SK-N-SH (cell line): ENCODE data around the gene HOXC11. TPM values are rescaled to one million over a fixed set of nuclear protein-coding genes. Genes with fewer than 3 reads are reported as not detected.

Experiments used
- CTCF ChIA-PET: fragments of 300-600, 350-600 bp; formaldehyde crosslinking; extraction: SDS; loops from one replicate; lab custom pipeline; 2021; lab: Yijun Ruan, JAX
- POLR2A ChIA-PET: fragments of 350-600 bp; sonication (Branson Sonifier 250); formaldehyde crosslinking; extraction: SDS; loops from one replicate; lab custom pipeline; 2020; ENCODE audit warnings: antibody characterized with exemption, inconsistent platforms; lab: Yijun Ruan, JAX
- DNase-seq: peaks from one replicate; pipeline ENCODE4 v3.0.0; 2012
- H2AFZ ChIP-seq: fragments of 200-600 bp; sonication (generic); 2 replicates; pipeline ENCODE4 v1.8.1; 2016; ENCODE audit warnings: antibody characterized with exemption, mild to moderate bottlenecking, low read depth
- H3F3A ChIP-seq: fragments of 200-600 bp; sonication (generic); replicated peaks from 2 replicates; pipeline ENCODE3; 2016; ENCODE audit warnings: antibody characterized with exemption, mild to moderate bottlenecking; ENCODE audit not compliant: insufficient read depth
- H3K27ac ChIP-seq, 2 experiments: fragments of 200-500 bp in 1 of 2; fragments of 200-600 bp in 1 of 2; sonication (Bioruptor generic) in 1 of 2; sonication (generic), shearing (Covaris generic) in 1 of 2; 2 replicates each; pipeline versions ENCODE4 v1.5.1 to v1.6.1; 2014 to 2016; ENCODE audit warnings: low read depth in 2 of 2, inconsistent platforms in 1 of 2, low read length in 1 of 2, mild to moderate bottlenecking in 1 of 2, mixed read lengths in 1 of 2
- H3K27me3 ChIP-seq: fragments of 200-600 bp; sonication (generic), shearing (Covaris generic); 2 replicates; pipeline ENCODE4 v1.6.1; 2016; ENCODE audit warnings: mixed run types; ENCODE audit not compliant: insufficient read depth
- H3K36me3 ChIP-seq, 2 experiments: fragments of 200-500 bp in 1 of 2; fragments of 200-600 bp in 1 of 2; sonication (Bioruptor generic) in 1 of 2; sonication (generic) in 1 of 2; replicated peaks in 1 of 2; 2 replicates each; pipeline versions ENCODE3 to v1.5.1; 2014 to 2016; ENCODE audit warnings: low read length in 1 of 2, mild to moderate bottlenecking in 1 of 2; ENCODE audit not compliant: insufficient read depth in 2 of 2, control insufficient read depth in 1 of 2
- H3K4me1 ChIP-seq, 2 experiments: fragments of 200-500 bp in 1 of 2; fragments of 200-600 bp in 1 of 2; sonication (Bioruptor generic) in 1 of 2; sonication (generic), shearing (Covaris generic) in 1 of 2; 2 replicates each; pipeline versions ENCODE4 v1.5.1 to v1.6.1; 2014 to 2016; ENCODE audit warnings: low read depth in 1 of 2, low read length in 1 of 2, mixed run types in 1 of 2; ENCODE audit not compliant: insufficient read depth in 2 of 2, control insufficient read depth in 1 of 2
- H3K4me2 ChIP-seq: fragments of 200-600 bp; sonication (generic), shearing (Covaris generic); 2 replicates; pipeline ENCODE4 v1.6.1; 2017; ENCODE audit warnings: mixed run types
- H3K4me3 ChIP-seq, 2 experiments: fragments of 200-500 bp in 1 of 2; fragments of 200-600 bp in 1 of 2; sonication (Bioruptor generic) in 1 of 2; sonication (generic), shearing (Covaris generic) in 1 of 2; 2 replicates each; pipeline versions ENCODE4 v1.5.1 to v1.8.1; 2014 to 2016; ENCODE audit warnings: low read depth in 2 of 2, inconsistent platforms in 1 of 2, low read length in 1 of 2, mild to moderate bottlenecking in 1 of 2, mixed read lengths in 1 of 2, moderate library complexity in 1 of 2
- H3K79me2 ChIP-seq: fragments of 200-600 bp; sonication (generic); 2 replicates; pipeline ENCODE4 v1.8.1; 2017; ENCODE audit warnings: mild to moderate bottlenecking; ENCODE audit not compliant: insufficient read depth
- H3K9ac ChIP-seq: fragments of 200-600 bp; sonication (generic); 2 replicates; pipeline ENCODE4 v1.6.1; 2017; ENCODE audit warnings: mixed run types
- H3K9me2 ChIP-seq: fragments of 200-600 bp; sonication (generic); 2 replicates; pipeline ENCODE4 v1.6.1; 2017; ENCODE audit warnings: mixed run types
- H3K9me3 ChIP-seq: fragments of 200-600 bp; sonication (generic); 2 replicates; pipeline ENCODE4 v1.6.1; 2017; ENCODE audit warnings: mixed run types, mild to moderate bottlenecking, moderate library complexity
- H4K20me1 ChIP-seq: fragments of 200-600 bp; sonication (generic); 2 replicates; pipeline ENCODE4 v1.6.1; 2017; ENCODE audit warnings: mild to moderate bottlenecking, mixed run types; ENCODE audit not compliant: insufficient read depth
- CHD2 ChIP-seq: fragments of 150-350 bp; IDR thresholded peaks from 2 replicates; pipeline ENCODE4 v1.6.1; 2018; ENCODE audit warnings: low read length; ENCODE audit not compliant: partially characterized antibody
- CTCF ChIP-seq: fragments of 200-600 bp; sonication (generic); IDR thresholded peaks from 2 replicates; pipeline ENCODE4 v1.6.1; 2017; ENCODE audit warnings: antibody characterized with exemption, mild to moderate bottlenecking, moderate library complexity
- EZH2phosphoT487 ChIP-seq: fragments of 200-600 bp; sonication (generic); IDR thresholded peaks from 2 replicates; pipeline ENCODE4 v1.6.1; 2017; ENCODE audit warnings: low read depth, mixed run types, mild to moderate bottlenecking, antibody characterized with exemption, moderate library complexity, borderline replicate concordance
- TCF12 ChIP-seq: IDR thresholded peaks from 2 replicates; pipeline ENCODE4 v1.4.0; 2012
- WGBS: methylation state at CpG from one replicate; pipeline ENCODE4 v1.1.6; 2017; ENCODE audit warnings: low lambda C conversion rate; 5-methylcytosine and 5-hydroxymethylcytosine counted together
- polyA plus RNA-seq, 3 experiments: library from polyadenylated mRNA; depleted of rRNA; stranded (reverse); fragments of >200 nt; gene quantifications; 2 replicates each; pipeline ENCODE4 v1.2.3, GENCODE V29; 2012

Gene HOXC11
- polyA plus RNA-seq, 1 of the 3 experiments (the other 2 are of a cell fraction) = not detected

- H3K36me3 ChIP-seq = no peaks in the 10 kb centered on the region
- H3K4me3 ChIP-seq = no peak overlapping the region
- 22% methylated on average over 35 of the region's 36 CpGs for WGBS
- H3K4me2 ChIP-seq = peak overlapping the region; percentile 47; the same call in 1 of the 2 replicates
- H3K4me1 ChIP-seq = no peaks in the 10 kb centered on the region; a peak in 1 of 4 replicates
- CTCF ChIA-PET = interaction anchor here (0.7 to 12.7 kb wide), 9 partner anchors 10 to 433 kb away, joined by 3 to 134 read pairs (median 3); partner anchors contain the start of gene HOXC10
- H3K9ac ChIP-seq = no peak overlapping the region
- TF ChIP-seq EZH2phosphoT487 (peak; percentile 99), TCF12 (no peak)
- peaks cover 100% of the 10 kb centered on the region for H3K27me3 ChIP-seq
- no peak overlapping the region for H2AFZ ChIP-seq
- H3F3A ChIP-seq = no peaks in the 10 kb centered on the region
- H3K9me2 ChIP-seq = no peaks in the 10 kb centered on the region
- H3K9me3 ChIP-seq = no peaks in the 10 kb centered on the region
- no peak overlapping the region for H3K27ac ChIP-seq
- POLR2A ChIA-PET = interaction anchor here (0.5 kb wide), 1 partner anchor 33 kb away, joined by 3 read pairs; no protein-coding TSS in a partner anchor
- H3K79me2 ChIP-seq = no peaks in the 10 kb centered on the region
- peaks cover 12% of the 10 kb centered on the region; the same call in 1 of the 2 replicates for H4K20me1 ChIP-seq
- no peak for DNase-seq
These were observed 6.4 kb upstream of the HOXC11 start for GRCh38 chr12:53966385-53967133.

- Histone ChIP-seq H3K9me2 (no peaks in the 10 kb centered on the region), H4K20me1 (peaks cover 14% of the 10 kb centered on the region; the same call in 1 of the 2 replicates), H3K27ac (no peak overlapping the region), H3K27me3 (peaks cover 100% of the 10 kb centered on the region), H3F3A (peaks cover 3% of the 10 kb centered on the region), H3K9me3 (no peaks in the 10 kb centered on the region), H3K36me3 (no peaks in the 10 kb centered on the region), H3K9ac (no peak overlapping the region), H2AFZ (no peak overlapping the region), H3K4me2 (no peak overlapping the region), H3K4me3 (no peak overlapping the region), H3K4me1 (no peaks in the 10 kb centered on the region; a peak in 1 of 4 replicates), H3K79me2 (no peaks in the 10 kb centered on the region)
- 7% methylated on average over 5 of the region's 5 CpGs for WGBS
- DNase-seq = no peak
- TF ChIP-seq CTCF = no peak
- no peak for TF ChIP-seq CHD2
- ChIA-PET CTCF (interaction anchor here (1.0 to 12.7 kb wide), 6 partner anchors 14 to 432 kb away, joined by 3 to 134 read pairs (median 4); partner anchors contain the start of gene HOXC10), POLR2A (no interaction called here)
These were observed 5.5 kb upstream of the HOXC11 start for GRCh38 chr12:53967421-53967925.
